Right kidney (tissue), 9 donors: ENCODE results near the gene CNTLN.
A peak's percentile ranks its signal among the peaks of the same experiment; 100 is the strongest.
"Not testable (repeated sequence)": the region's sequence is repeated elsewhere in the genome, so short reads cannot be mapped to it uniquely, and the experiment has no call there.

ENCODE experiments used
- DNase-seq: peaks from one replicate; pipeline ENCODE4 v3.0.0-alpha.2; 2016
- long read RNA-seq, 8 donors: transcript quantifications; one replicate each; lab custom pipeline, GENCODE V29; 2026

CNTLN gene
- long read RNA-seq, donor 1, partial matches to known transcripts, result 0 of 2 reads
- long read RNA-seq, donor 1, other reads (novel, unspliced or antisense), result 0 of 2 reads
- long read RNA-seq, donor 2, full-length matches to known transcripts, result 2 of 2 reads
- long read RNA-seq, donor 2, partial matches to known transcripts, result 0 of 2 reads
- long read RNA-seq, donor 2, other reads (novel, unspliced or antisense), result 0 of 2 reads
- long read RNA-seq, donor 3, partial matches to known transcripts, result 0 of 1 reads
- long read RNA-seq, donor 3, other reads (novel, unspliced or antisense), result 0 of 1 reads
- long read RNA-seq, donor 4, result 0 reads
- long read RNA-seq, donor 5, full-length matches to known transcripts, result 3 of 3 reads
- long read RNA-seq, donor 5, partial matches to known transcripts, result 0 of 3 reads
- long read RNA-seq, donor 5, other reads (novel, unspliced or antisense), result 0 of 3 reads
- long read RNA-seq, donor 6, result 0 reads
- long read RNA-seq, donor 7, full-length matches to known transcripts, result 4 of 10 reads
- long read RNA-seq, donor 7, partial matches to known transcripts, result 6 of 10 reads
- long read RNA-seq, donor 7, other reads (novel, unspliced or antisense), result 0 of 10 reads
- long read RNA-seq, donor 8, full-length matches to known transcripts, result 2 of 2 reads
- long read RNA-seq, donor 8, partial matches to known transcripts, result 0 of 2 reads
- long read RNA-seq, donor 8, other reads (novel, unspliced or antisense), result 0 of 2 reads

GRCh38 chr9:17134396-17135294, at the start of gene CNTLN:
Gene CNTLN (plus strand): TSS chr9:17135040. CDS start chr9:17135066, 26 bp downstream.
- DNase-seq, result peak; percentile 91

GRCh38 chr9:17088566-17088965, 46.3 kb upstream of the CNTLN start:
- DNase-seq, result no peak

GRCh38 chr9:17090041-17090440, 44.8 kb upstream of the CNTLN start:
- no peak for DNase-seq

GRCh38 chr9:17116400-17116837, 18.4 kb upstream of the CNTLN start:
- DNase-seq, result no peak

- no peak for DNase-seq
Observed at GRCh38 chr9:17117372-17117771, 17.5 kb upstream of the CNTLN start.

GRCh38 chr9:17120203-17120602, 14.6 kb upstream of the CNTLN start:
- DNase-seq, result no peak

- no peak for DNase-seq
Observed at GRCh38 chr9:17121264-17121663, 13.6 kb upstream of the CNTLN start.

GRCh38 chr9:17130291-17130690, 4.5 kb upstream of the CNTLN start:
- DNase-seq, result no peak

- DNase-seq, result no peak
Observed at GRCh38 chr9:17130725-17131124, 4.1 kb upstream of the CNTLN start.

GRCh38 chr9:17131494-17131893, 3.3 kb upstream of the CNTLN start:
- DNase-seq, result no peak

GRCh38 chr9:17135295-17136160, 688 bp downstream of the CNTLN start:
- peak; percentile 90 for DNase-seq

- DNase-seq, result no peak
Observed at GRCh38 chr9:17137566-17137965, 2.7 kb downstream of the CNTLN start.

GRCh38 chr9:17138503-17138902, 3.7 kb downstream of the CNTLN start:
- no peak for DNase-seq

- no peak for DNase-seq
Observed at GRCh38 chr9:17140418-17140817, 5.6 kb downstream of the CNTLN start.

- no peak for DNase-seq
Observed at GRCh38 chr9:17148324-17148723, 13.5 kb downstream of the CNTLN start.

GRCh38 chr9:17159469-17159868, 24.6 kb downstream of the CNTLN start:
- no peak for DNase-seq

GRCh38 chr9:17160327-17160726, 25.5 kb downstream of the CNTLN start:
- no peak for DNase-seq

GRCh38 chr9:17165764-17166163, 30.9 kb downstream of the CNTLN start:
- no peak for DNase-seq

- DNase-seq, result no peak
Observed at GRCh38 chr9:17166346-17166745, 31.5 kb downstream of the CNTLN start.

- DNase-seq, result no peak
Observed at GRCh38 chr9:17171309-17172094, 36.7 kb downstream of the CNTLN start.

GRCh38 chr9:17177496-17177895, 42.7 kb downstream of the CNTLN start:
- not testable (repeated sequence) for DNase-seq
